Parathyroid adenoma (tissue), 2 donors: Measurements from ENCODE around the gene CCDC50.

Experiments
- H2AFZ ChIP-seq: fragments of 300-600 bp; sonication (generic); one replicate; pipeline ENCODE4 v1.7.0; 2017; ENCODE audit warnings: antibody characterized with exemption, mild to moderate bottlenecking
- H3K27ac ChIP-seq: fragments of 300-600 bp; sonication (generic); one replicate; pipeline ENCODE4 v1.7.0; 2017
- H3K27me3 ChIP-seq: fragments of 300-600 bp; sonication (generic); one replicate; pipeline ENCODE4 v1.7.0; 2017; ENCODE audit warnings: low read length; ENCODE audit not compliant: control insufficient read depth, insufficient read depth
- H3K36me3 ChIP-seq: fragments of 300-600 bp; sonication (generic); one replicate; pipeline ENCODE4 v1.7.0; 2017; ENCODE audit warnings: low read length; ENCODE audit not compliant: control insufficient read depth, insufficient read depth
- H3K4me1 ChIP-seq: fragments of 300-600 bp; sonication (generic); one replicate; pipeline ENCODE4 v1.7.0; 2017; ENCODE audit warnings: control low read depth
- H3K4me2 ChIP-seq: fragments of 300-600 bp; sonication (generic); one replicate; pipeline ENCODE4 v1.7.0; 2017; ENCODE audit warnings: low read length
- H3K4me3 ChIP-seq: fragments of 300-600 bp; sonication (generic); one replicate; pipeline ENCODE4 v1.7.0; 2017; ENCODE audit warnings: low read depth, low read length
- H3K79me2 ChIP-seq: fragments of 300-600 bp; sonication (generic); one replicate; pipeline ENCODE4 v1.7.0; 2017; ENCODE audit warnings: control low read depth
- H3K9ac ChIP-seq: fragments of 300-600 bp; sonication (generic); one replicate; pipeline ENCODE4 v1.7.0; 2017; ENCODE audit warnings: mild to moderate bottlenecking
- H3K9me3 ChIP-seq: fragments of 300-600 bp; sonication (generic); one replicate; pipeline ENCODE4 v1.7.0; 2017; ENCODE audit warnings: low read length; ENCODE audit not compliant: control insufficient read depth
- CTCF ChIP-seq: fragments of 300-600 bp; sonication (generic); IDR thresholded peaks from one replicate; pipeline ENCODE4 v1.7.0; 2017; ENCODE audit warnings: antibody characterized with exemption, mild to moderate bottlenecking
- donor health status: primary hyperparathyroidism.

Gene CCDC50

GRCh38 chr3:191393146-191393545, 64.0 kb downstream of the CCDC50 start:
- Histone ChIP-seq H3K27me3 (no peaks in the 10 kb centered on the region), H3K27ac (no peak overlapping the region), H3K36me3 (no peaks in the 10 kb centered on the region), H3K4me3 (no peak overlapping the region), H2AFZ (no peak overlapping the region), H3K79me2 (no peaks in the 10 kb centered on the region), H3K4me1 (no peaks in the 10 kb centered on the region), H3K4me2 (no peak overlapping the region), H3K9me3 (no peaks in the 10 kb centered on the region), H3K9ac (no peak overlapping the region)
- TF ChIP-seq CTCF = no peak

GRCh38 chr3:191397771-191398170, 68.6 kb downstream of the CCDC50 start:
- Histone ChIP-seq H3K4me2 (no peak overlapping the region), H3K36me3 (no peaks in the 10 kb centered on the region), H3K79me2 (no peaks in the 10 kb centered on the region), H3K9me3 (no peaks in the 10 kb centered on the region), H2AFZ (no peak overlapping the region), H3K9ac (no peak overlapping the region), H3K27ac (no peak overlapping the region), H3K4me3 (no peak overlapping the region), H3K4me1 (no peaks in the 10 kb centered on the region), H3K27me3 (no peaks in the 10 kb centered on the region)
- TF ChIP-seq CTCF = no peak

- Histone ChIP-seq H3K27ac (no peak overlapping the region), H3K9me3 (no peaks in the 10 kb centered on the region), H3K9ac (no peak overlapping the region), H3K79me2 (no peaks in the 10 kb centered on the region), H3K27me3 (no peaks in the 10 kb centered on the region), H3K4me3 (no peak overlapping the region), H2AFZ (no peak overlapping the region), H3K4me1 (no peaks in the 10 kb centered on the region), H3K4me2 (no peak overlapping the region), H3K36me3 (no peaks in the 10 kb centered on the region)
- TF ChIP-seq CTCF = no peak
Observed at GRCh38 chr3:191398607-191399006, 69.4 kb downstream of the CCDC50 start.

- Histone ChIP-seq H3K9me3 (no peaks in the 10 kb centered on the region), H3K27me3 (no peaks in the 10 kb centered on the region), H3K9ac (no peak overlapping the region), H3K4me3 (no peak overlapping the region), H3K36me3 (no peaks in the 10 kb centered on the region), H3K4me2 (no peak overlapping the region), H3K79me2 (no peaks in the 10 kb centered on the region), H3K4me1 (no peaks in the 10 kb centered on the region), H2AFZ (no peak overlapping the region), H3K27ac (no peak overlapping the region)
- TF ChIP-seq CTCF = no peak
Observed at GRCh38 chr3:191399918-191400317, 70.7 kb downstream of the CCDC50 start.

GRCh38 chr3:191401775-191402357, 72.7 kb downstream of the CCDC50 start:
- no peak for TF ChIP-seq CTCF
- Histone ChIP-seq H3K36me3 (no peaks in the 10 kb centered on the region), H3K79me2 (no peaks in the 10 kb centered on the region), H3K4me1 (no peaks in the 10 kb centered on the region), H3K9me3 (no peaks in the 10 kb centered on the region), H3K9ac (no peak overlapping the region), H3K27me3 (no peaks in the 10 kb centered on the region), H2AFZ (no peak overlapping the region), H3K27ac (no peak overlapping the region), H3K4me2 (no peak overlapping the region), H3K4me3 (no peak overlapping the region)
